Pancreas (tissue), 10 donors: ENCODE data around the gene KIZ. TPM values are rescaled to one million over a fixed set of nuclear protein-coding genes. Genes with fewer than 3 reads are reported as not detected.

Experiments
- ATAC-seq, 4 donors: fragments of 200-7000 bp; cut with Tn5 transposase; one replicate each; pipeline versions ENCODE4 v1.8.0 to v1.9.1; 2020; ENCODE audit warnings: mild to moderate bottlenecking in 4 of 4, moderate library complexity in 4 of 4
- DNase-seq, 6 donors: peaks; one replicate each; pipeline ENCODE4 v3.0.0-alpha.2; 2020
- FAIRE-seq: peaks from 2 replicates; lab custom pipeline; 2012; peaks lifted over from hg19 to GRCh38; lab: Jason Lieb, UNC
- H3K27ac ChIP-seq, 4 donors: fragments of 200-600 bp; sonication (generic); 1 replicate in 3 of 4; 2 replicates in 1 of 4; pipeline versions ENCODE4 v1.5.0 to v1.8.0; 2020
- H3K27me3 ChIP-seq, 4 donors: fragments of 200-600 bp; one replicate each; pipeline ENCODE4 v1.8.0; 2021
- H3K36me3 ChIP-seq, 3 donors: fragments of 200-600 bp; sonication (generic) in 1 of 3; one replicate each; pipeline versions ENCODE4 v1.5.0 to v1.8.0; 2020 to 2021
- H3K4me1 ChIP-seq, 3 donors: fragments of 200-600 bp; one replicate each; pipeline ENCODE4 v1.8.0; 2021
- H3K4me3 ChIP-seq, 4 donors: fragments of 200-600 bp; sonication (generic) in 2 of 4; one replicate each; pipeline versions ENCODE4 v1.5.0 to v1.8.0; 2020 to 2021
- H3K9me3 ChIP-seq, 4 donors: fragments of 200-600 bp; one replicate each; pipeline ENCODE4 v1.8.0; 2021
- CTCF ChIP-seq, 4 donors: fragments of 200-600 bp; sonication (generic) in 3 of 4; IDR thresholded peaks; one replicate each; pipeline versions ENCODE4 v1.5.0 to v1.8.0; 2021; ENCODE audit warnings: antibody characterized with exemption in 4 of 4
- WGBS, 2 donors: extraction: QIAGEN DNeasy Blood & Tissue Kit; methylation state at CpG; one replicate each; pipeline ENCODE4 v1.1.7; 2013; 5-methylcytosine and 5-hydroxymethylcytosine counted together
- intact Hi-C, 3 donors: fragments of 100-400 bp; cut with DNase I; formaldehyde crosslinking; loops; one replicate each; pipeline versions ENCODE4 v1.11.1 to v1.14.2; 2022
- polyA plus RNA-seq, 2 donors: library from polyadenylated mRNA; stranded (reverse); fragments of 200-250 nt; gene quantifications; one replicate each; pipeline ENCODE4 v1.2.3, GENCODE V29; 2013
- total RNA-seq, 6 donors: library from RNA; stranded (reverse); fragmentation: NEBNext Ultra II Directional in 4 of 6; extraction: Animal tissue kit (Norgen Biotek cat#: 25700) in 4 of 6; gene quantifications; one replicate each; pipeline versions ENCODE4 v1.2.1 to v1.2.4, GENCODE V29; 2021 to 2023
- donor health status: healthy with polysubstance abuse.
- donor health status: DM: no; HTN: no; CAD: no; lungs with moderate emphysema.
- donor health status: DM: no; HTN: no; CAD: no.
- donor health status: control.
- donor health status: control.
- donor health status: Bipolar disorder and iron deficiency.
- donor health status: DM: yes; HTN: yes; CAD: no.
- donor health status: DM: no; HTN: no; CAD: no.
- donor health status: DM: no; HTN: no; CAD: no.
- donor health status: DM: yes; HTN: yes; CAD: no.

The KIZ gene
- total and polyA plus RNA-seq, 8 donors = 8.5 to 28.7 (median 19.2) TPM

DNA sequence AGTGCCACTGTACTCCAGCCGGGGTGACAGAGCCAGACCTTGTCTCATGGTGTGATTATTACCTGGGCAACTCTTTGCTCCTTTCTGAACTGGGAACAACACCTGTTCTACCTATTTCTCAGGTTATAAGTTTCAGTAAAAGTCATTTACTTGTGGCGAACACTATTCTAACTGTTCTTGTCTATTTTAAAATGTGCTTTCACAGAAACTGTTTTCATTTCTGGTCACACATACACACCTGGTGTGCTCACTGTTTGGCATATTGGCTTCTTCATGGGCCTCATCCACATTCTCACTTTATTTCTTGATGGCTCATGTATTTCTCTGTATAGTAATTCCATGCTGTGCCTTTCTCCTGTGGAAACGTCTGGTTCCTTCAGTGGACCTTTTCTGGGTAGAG lies 146.8 kb downstream of the KIZ start:
- Histone ChIP-seq H3K4me3 (no peak overlapping the region), H3K27ac (no peak overlapping the region), H3K27me3 (no peaks in the 10 kb centered on the region), H3K36me3 (no peaks in the 10 kb centered on the region), H3K4me1 (no peaks in the 10 kb centered on the region), H3K9me3 (no peaks in the 10 kb centered on the region)
- TF ChIP-seq CTCF (IDR thresholded peaks at IDR 0.05) = no peak
- ATAC-seq (no peak), FAIRE-seq (no peak), DNase-seq (no peak)
- intact Hi-C loops = no loop called here
- WGBS, 2 donors = 65 to 70% methylated on average over 3 of the region's 3 CpGs

GRCh38 chr20:21273755-21274386 lies 148.0 kb downstream of the KIZ start:
- no peak for DNase-seq
- Histone ChIP-seq H3K4me1 (no peaks in the 10 kb centered on the region), H3K36me3 (no peaks in the 10 kb centered on the region), H3K4me3 (no peak overlapping the region), H3K27me3 (no peaks in the 10 kb centered on the region), H3K9me3 (no peaks in the 10 kb centered on the region), H3K27ac (no peak overlapping the region)
- 64 to 74% methylated on average over 8 of the region's 8 CpGs for WGBS, 2 donors
- intact Hi-C loops = no loop called here
- FAIRE-seq = no peak
- ATAC-seq = no peak
- no peak for TF ChIP-seq CTCF (IDR thresholded peaks at IDR 0.05)

DNA sequence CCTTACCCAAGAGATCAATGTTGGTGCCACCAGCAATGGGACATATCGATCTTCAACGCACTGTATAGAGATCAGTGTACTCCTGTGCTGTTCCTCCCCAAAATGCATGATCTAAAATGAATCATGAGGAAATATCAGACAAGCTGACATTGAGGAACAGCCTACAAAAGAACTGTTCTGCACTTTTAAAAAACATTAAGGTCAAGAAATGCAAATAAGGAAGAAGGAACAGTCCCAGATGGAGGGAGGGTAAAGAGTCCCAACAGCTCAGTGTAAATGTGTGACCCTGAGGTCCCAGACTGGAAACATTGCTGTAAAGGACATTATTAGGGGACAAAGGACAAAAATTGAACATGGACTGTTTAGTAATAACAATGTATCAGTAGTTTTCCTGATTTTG lies 152.9 kb downstream of the KIZ start:
- no peaks in the 10 kb centered on the region for H3K4me1 ChIP-seq
- no peaks in the 10 kb centered on the region for H3K9me3 ChIP-seq
- TF ChIP-seq CTCF (IDR thresholded peaks at IDR 0.05) = no peak
- H3K27ac ChIP-seq = no peak overlapping the region
- intact Hi-C loops = no loop called here
- no peaks in the 10 kb centered on the region for H3K36me3 ChIP-seq
- DNase-seq = no peak
- ATAC-seq = no peak
- FAIRE-seq = no peak
- no peak overlapping the region for H3K4me3 ChIP-seq
- 94% methylated on average over 2 of the region's 2 CpGs for WGBS, 2 donors
- no peaks in the 10 kb centered on the region for H3K27me3 ChIP-seq

DNA sequence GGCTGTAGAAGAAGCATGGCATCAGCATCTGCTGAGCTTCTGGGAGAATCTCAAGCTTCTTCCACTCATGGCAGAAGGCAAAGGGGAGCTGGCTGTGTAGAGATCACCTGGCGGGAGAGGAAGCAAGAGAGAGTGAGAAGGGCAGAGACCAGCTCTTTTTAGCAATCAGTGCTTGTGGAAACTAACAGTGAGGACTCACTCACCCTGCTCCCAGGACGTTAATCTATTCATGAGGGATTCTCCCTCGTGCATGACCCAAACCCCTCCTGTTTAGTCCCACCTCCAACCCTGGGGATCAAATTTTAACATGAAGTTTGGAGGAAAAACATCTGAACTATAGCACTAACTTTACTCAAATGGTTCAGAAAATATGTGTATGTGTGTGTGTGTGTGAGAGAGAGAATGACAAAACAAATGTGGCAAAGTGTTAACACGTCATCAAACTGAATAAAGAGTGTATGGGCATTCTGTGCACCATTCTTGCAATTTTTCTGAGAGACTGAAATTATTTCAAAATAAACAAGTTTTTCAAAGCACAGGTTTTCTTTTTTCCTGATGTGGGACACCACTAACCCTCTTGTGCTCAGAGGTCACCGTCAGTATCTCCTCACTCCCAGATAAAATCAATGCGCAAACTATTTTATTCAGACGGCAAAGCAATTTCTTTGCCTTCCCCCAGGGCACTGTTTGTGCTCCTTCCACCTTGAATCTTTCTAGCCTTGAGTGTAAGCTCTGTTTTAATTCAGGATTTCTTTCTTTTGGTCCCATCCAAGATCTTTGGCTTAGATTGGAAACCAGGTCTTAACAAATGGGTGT lies 154.0 kb downstream of the KIZ start:
- TF ChIP-seq CTCF (IDR thresholded peaks at IDR 0.05) = no peak
- Histone ChIP-seq H3K36me3 (no peaks in the 10 kb centered on the region), H3K27ac (no peak overlapping the region), H3K27me3 (no peaks in the 10 kb centered on the region), H3K4me3 (no peak overlapping the region), H3K4me1 (no peaks in the 10 kb centered on the region), H3K9me3 (no peaks in the 10 kb centered on the region)
- intact Hi-C loops = no loop called here
- no peak for ATAC-seq
- WGBS, 2 donors = 35 to 41% methylated on average over 7 of the region's 7 CpGs
- no peak for FAIRE-seq
- no peak for DNase-seq

DNA sequence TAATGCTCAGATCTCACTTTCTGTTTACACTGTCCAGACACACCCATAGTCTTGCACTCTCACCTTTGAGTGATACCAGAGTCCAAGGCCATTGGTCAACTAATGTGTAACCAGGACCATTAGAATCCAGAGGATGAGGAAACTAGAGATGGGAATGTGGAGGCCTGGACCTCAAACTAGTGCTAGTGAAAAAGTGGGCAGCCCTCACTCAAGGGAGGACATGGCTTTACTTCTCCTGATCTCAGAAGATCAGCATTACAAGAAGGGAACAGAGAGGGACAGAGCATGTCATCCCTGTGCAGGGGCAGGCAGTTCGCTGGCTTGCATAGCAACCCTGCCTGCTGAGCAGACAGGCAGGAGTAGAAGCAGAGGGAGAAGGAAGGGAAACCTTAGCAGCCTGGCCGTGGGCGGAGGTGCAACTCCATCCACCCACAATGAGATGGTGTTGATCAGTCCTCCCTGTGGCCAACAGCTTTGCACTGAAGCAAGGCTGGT lies 154.7 kb downstream of the KIZ start:
- no peaks in the 10 kb centered on the region for H3K9me3 ChIP-seq
- FAIRE-seq = no peak
- no peak for ATAC-seq
- H3K4me3 ChIP-seq = no peak overlapping the region
- 45 to 55% methylated on average over 3 of the region's 3 CpGs for WGBS, 2 donors
- H3K4me1 ChIP-seq = no peaks in the 10 kb centered on the region
- no peaks in the 10 kb centered on the region for H3K27me3 ChIP-seq
- H3K27ac ChIP-seq = no peak overlapping the region
- no peak for DNase-seq
- no peak for TF ChIP-seq CTCF (IDR thresholded peaks at IDR 0.05)
- no peaks in the 10 kb centered on the region for H3K36me3 ChIP-seq
- intact Hi-C loops = no loop called here
